HepG2 (cell line): ENCODE measurements around the gene MYO15A. TPM values are rescaled to one million over a fixed set of nuclear protein-coding genes. Genes with fewer than 3 reads are reported as not detected.

Experiments used
- ATAC-seq: fragments of 200-7000 bp; cut with Tn5 transposase; 3 replicates; pipeline ENCODE4 v1.9.1; 2020; ENCODE audit warnings: mild to moderate bottlenecking, moderate library complexity
- BruUV-seq: library from RNA; stranded (reverse); fragments of 400-500 nt; replicated peaks from 2 replicates; lab custom pipeline; 2021; lab: Mats Ljungman, UMichigan
- CTCF ChIA-PET: fragments of 300-600 bp; formaldehyde crosslinking; extraction: SDS; loops from one replicate; lab custom pipeline; 2021; ENCODE audit warnings: low total read pairs, inconsistent platforms, low intra/inter-chr PET ratio; lab: Yijun Ruan, JAX
- POLR2A ChIA-PET: fragments of 350-600 bp; sonication (Branson Sonifier 250); formaldehyde crosslinking; loops from one replicate; lab custom pipeline; 2020; ENCODE audit warnings: antibody characterized with exemption, inconsistent platforms; lab: Yijun Ruan, JAX
- DNase-seq: peaks from one replicate; pipeline ENCODE4 v3.0.0-alpha.2; 2015; ENCODE audit warnings: low spot score
- FAIRE-seq: peaks from 3 replicates; lab custom pipeline; 2011; peaks lifted over from hg19 to GRCh38; lab: Jason Lieb, UNC
- H2AFZ ChIP-seq: one replicate; pipeline ENCODE4 v1.6.1; 2011; ENCODE audit warnings: low read length, inconsistent platforms
- H3K27ac ChIP-seq: fragments of 300-600 bp; 3 replicates; pipeline ENCODE4 v1.8.0; 2011; ENCODE audit warnings: mixed run types, mild to moderate bottlenecking, mixed read lengths, low read length, inconsistent platforms; ENCODE audit not compliant: insufficient read depth; ENCODE audit errors: extremely low read length
- H3K27me3 ChIP-seq, 2 experiments: fragments of 200-600 bp in 1 of 2; 2 replicates in 1 of 2; 3 replicates in 1 of 2; pipeline versions ENCODE4 v1.6.0 to v1.8.0; 2011; ENCODE audit warnings: low read length in 2 of 2, mild to moderate bottlenecking in 2 of 2, moderate library complexity in 2 of 2, inconsistent platforms in 1 of 2; ENCODE audit not compliant: insufficient read depth in 2 of 2, control insufficient read depth in 1 of 2
- H3K36me3 ChIP-seq, 2 experiments: fragments of 200-600 bp in 1 of 2; replicated peaks in 1 of 2; 2 replicates in 1 of 2; 3 replicates in 1 of 2; pipeline versions ENCODE4 v1.5.1 to v1.8.0; 2011; ENCODE audit warnings: low read length in 2 of 2, inconsistent platforms in 1 of 2; ENCODE audit not compliant: insufficient read depth in 2 of 2, control insufficient read depth in 1 of 2
- H3K4me1 ChIP-seq: 2 replicates; pipeline ENCODE4 v1.5.1; 2012; ENCODE audit warnings: low read length, inconsistent platforms; ENCODE audit not compliant: insufficient read depth
- H3K4me2 ChIP-seq: 2 replicates; pipeline ENCODE4 v1.6.0; 2011; ENCODE audit warnings: low read depth, low read length, inconsistent platforms
- H3K4me3 ChIP-seq, 3 experiments: fragments of 200-600 bp in 1 of 3; sonication (generic), shearing (Covaris generic) in 1 of 3; replicated peaks in 1 of 3; 2 replicates each; pipeline ENCODE4 v1.5.1; 2011 to 2016; ENCODE audit warnings: low read length in 3 of 3, inconsistent platforms in 2 of 3, low read depth in 2 of 3, mild to moderate bottlenecking in 2 of 3, control low read depth in 1 of 3, mixed read lengths in 1 of 3; ENCODE audit not compliant: insufficient read depth in 1 of 3
- H3K79me2 ChIP-seq: one replicate; pipeline ENCODE4 v1.6.1; 2011; ENCODE audit warnings: low read length, inconsistent platforms; ENCODE audit not compliant: insufficient read depth
- H3K9ac ChIP-seq: 2 replicates; pipeline ENCODE4 v1.6.0; 2011; ENCODE audit warnings: mild to moderate bottlenecking, low read depth, low read length, inconsistent platforms; ENCODE audit not compliant: insufficient read depth
- H3K9me3 ChIP-seq: 2 replicates; pipeline ENCODE4 v1.5.1; 2012; ENCODE audit warnings: mild to moderate bottlenecking, low read length
- H4K20me1 ChIP-seq: 2 replicates; pipeline ENCODE4 v1.6.0; 2011; ENCODE audit warnings: inconsistent platforms, mild to moderate bottlenecking, low read length, moderate library complexity; ENCODE audit not compliant: insufficient read depth
- NFKB2 ChIP-seq: sonication (generic); formaldehyde crosslinking; IDR thresholded peaks from 2 replicates; pipeline ENCODE4 v1.4.0; 2020; ENCODE audit warnings: missing genetic modification reagents, borderline replicate concordance
- ZNF281 ChIP-seq: sonication (generic); formaldehyde crosslinking; IDR thresholded peaks from 2 replicates; pipeline ENCODE4 v1.4.0; 2020; ENCODE audit warnings: missing genetic modification reagents, borderline replicate concordance
- ZNF329 ChIP-seq: sonication (generic); formaldehyde crosslinking; IDR thresholded peaks from 2 replicates; pipeline ENCODE4 v1.9.0; 2021; ENCODE audit warnings: low read depth, mild to moderate bottlenecking, missing genetic modification reagents
- ZNF768 ChIP-seq: sonication (generic); formaldehyde crosslinking; IDR thresholded peaks from 2 replicates; pipeline ENCODE4 v1.4.0; 2020; ENCODE audit warnings: missing genetic modification reagents
- WGBS: methylation state at CpG from one replicate; pipeline ENCODE4 v1.1.6; 2017; ENCODE audit warnings: low lambda C conversion rate; 5-methylcytosine and 5-hydroxymethylcytosine counted together
- in situ Hi-C: cut with HindIII; loops from 2 replicates; pipeline ENCODE4 v1.10.0; 2017; ENCODE audit warnings: low pct_unique_long_range_greater_than_20kb; ENCODE audit not compliant: extremely low pct_ligation_motif_present
- intact Hi-C: fragments of 100-400 bp; cut with micrococcal nuclease; formaldehyde crosslinking; loops from one replicate; pipeline ENCODE4 v1.10.0; 2022; ENCODE audit not compliant: unreplicated experiment
- polyA plus RNA-seq, 8 experiments: library from polyadenylated mRNA; depleted of rRNA in 3 of 8; stranded (reverse) in 7 of 8; unstranded in 1 of 8; fragments of >200 nt; fragmentation: Illumina TruSeq in 4 of 8; extraction: Trizol in 4 of 8; gene quantifications; 2 replicates each; pipeline versions ENCODE4 v1.2.1 to v1.2.3, GENCODE V29; 2011 to 2016; ENCODE audit warnings: low read depth in 4 of 8, missing spikeins in 1 of 8, mixed read lengths in 1 of 8; ENCODE audit not compliant: insufficient read depth in 1 of 8
- total RNA-seq, 5 experiments: library from RNA; depleted of rRNA; stranded (reverse); fragments of >200 nt; fragmentation: Illumina TruSeq; extraction: Trizol; gene quantifications; 2 replicates each; pipeline ENCODE4 v1.2.3, GENCODE V29; 2016; ENCODE audit warnings: low read depth in 1 of 5

Gene MYO15A
- total and polyA plus RNA-seq, 2 of the 13 experiments (the other 11 are each of a cell fraction or from before 2014, with no cell fraction given): 0.07 to 0.20 TPM

GRCh38 chr17:18140648-18141047 is 32.1 kb downstream of the MYO15A start:
- no peak overlapping the region for H2AFZ ChIP-seq
- intact Hi-C loops (no loop called here), in situ Hi-C loops (no loop called here)
- H3K27me3 ChIP-seq: peaks cover 0 to 2% of the 10 kb centered on the region in 2 experiments; a peak in 1 of 5 replicates
- no peaks in the 10 kb centered on the region for H3K79me2 ChIP-seq
- H4K20me1 ChIP-seq: no peaks in the 10 kb centered on the region; the same call in 1 of the 2 replicates
- peaks cover 45% of the 10 kb centered on the region for H3K4me1 ChIP-seq
- 78% methylated on average over 3 of the region's 3 CpGs for WGBS
- no peaks in the 10 kb centered on the region for H3K36me3 ChIP-seq
- ChIA-PET CTCF (no interaction called here), POLR2A (interaction anchor here (1.0 kb wide), 1 partner anchor 43 kb away, joined by 3 read pairs; the partner anchor contains the start of gene ALKBH5)
- H3K27ac ChIP-seq: no peak overlapping the region
- no peak for FAIRE-seq
- 0 out of 2 replicates have a peak overlapping the region, but pooled peaks have one; percentile 24 for H3K4me2 ChIP-seq
- no peak for ATAC-seq
- no peaks in the 10 kb centered on the region for H3K9me3 ChIP-seq
- H3K9ac ChIP-seq: no peak overlapping the region
- no peak overlapping the region for H3K4me3 ChIP-seq
- no TSS peak for BruUV-seq
- TF ChIP-seq ZNF281 (CRISPR knock-in tag) (no peak), NFKB2 (0 out of 2 replicates have a peak, but pooled peaks have one; percentile 7), ZNF329 (CRISPR knock-in tag) (peak; percentile 95), ZNF768 (CRISPR knock-in tag) (peak; percentile 96)
- no peak for DNase-seq
